Large intestine (tissue), 3 donors: ENCODE measurements around the gene TMPO. TPM values are rescaled to one million over a fixed set of nuclear protein-coding genes. Genes with fewer than 3 reads are reported as not detected.
"Not testable (repeated sequence)": the region's sequence is repeated elsewhere in the genome, so short reads cannot be mapped to it uniquely, and the experiment has no call there.

Experiments used
- DNase-seq, 2 donors: peaks; one replicate each; pipeline versions ENCODE4 v3.0.0 to v3.0.0-alpha.2; 2013
- H3K27ac ChIP-seq: one replicate; pipeline ENCODE4 v1.5.1; 2013; ENCODE audit warnings: low read length
- H3K27me3 ChIP-seq: 2 replicates; pipeline ENCODE4 v1.6.1; 2013; ENCODE audit warnings: low read length; ENCODE audit not compliant: control insufficient read depth, insufficient read depth
- H3K36me3 ChIP-seq: 2 replicates; pipeline ENCODE4 v1.6.1; 2013; ENCODE audit warnings: low read length; ENCODE audit not compliant: control insufficient read depth, insufficient read depth
- H3K4me1 ChIP-seq: one replicate; pipeline ENCODE4 v1.6.1; 2013; ENCODE audit warnings: low read length; ENCODE audit not compliant: control insufficient read depth, insufficient read depth
- H3K4me3 ChIP-seq: one replicate; pipeline ENCODE4 v1.5.1; 2013; ENCODE audit warnings: low read length
- H3K9me3 ChIP-seq: one replicate; pipeline ENCODE4 v1.6.1; 2013; ENCODE audit warnings: mild to moderate bottlenecking, low read depth, low read length, moderate library complexity; ENCODE audit not compliant: control insufficient read depth
- WGBS: methylation state at CpG from one replicate; pipeline ENCODE4 v1.1.5; 2013; ENCODE audit warnings: low lambda C conversion rate; ENCODE audit not compliant: insufficient coverage; 5-methylcytosine and 5-hydroxymethylcytosine counted together
- polyA plus RNA-seq: library from polyadenylated mRNA; unstranded; fragments of 120-200 nt; gene quantifications from one replicate; pipeline ENCODE4 v1.2.1, GENCODE V29; 2013

TMPO gene
- polyA plus RNA-seq, 1 donor: 100 TPM

- no CpG with 5 or more reads among the region's 7 CpGs for WGBS
Measured at GRCh38 chr12:98483621-98484503, 31.5 kb upstream of the TMPO start.

GRCh38 chr12:98485792-98486340 is 29.5 kb upstream of the TMPO start:
- H3K36me3 ChIP-seq: no peaks in the 10 kb centered on the region
- no peak overlapping the region for H3K4me3 ChIP-seq
- no CpG with 5 or more reads among the region's 6 CpGs for WGBS
- H3K27ac ChIP-seq: no peak overlapping the region
- H3K27me3 ChIP-seq: no peaks in the 10 kb centered on the region
- no peaks in the 10 kb centered on the region for H3K9me3 ChIP-seq
- peaks cover 13% of the 10 kb centered on the region for H3K4me1 ChIP-seq
- no peak for DNase-seq

More at GRCh38 chr12:98483621-98484503, 31.5 kb upstream of the TMPO start:
- DNase-seq: no peak
- Histone ChIP-seq H3K4me3 (no peak overlapping the region), H3K27me3 (no peaks in the 10 kb centered on the region), H3K36me3 (no peaks in the 10 kb centered on the region), H3K27ac (no peak overlapping the region), H3K9me3 (no peaks in the 10 kb centered on the region), H3K4me1 (no peaks in the 10 kb centered on the region)

- H3K36me3 ChIP-seq, H3K27ac ChIP-seq, H3K4me3 ChIP-seq, H3K27me3 ChIP-seq, H3K9me3 ChIP-seq, DNase-seq: not testable (repeated sequence)
- H3K4me1 ChIP-seq: peaks cover 20% of the 10 kb centered on the region
- no CpG with 5 or more reads among the region's 9 CpGs for WGBS
Measured at GRCh38 chr12:98488416-98488815, 27.0 kb upstream of the TMPO start.

- no peaks in the 10 kb centered on the region for H3K36me3 ChIP-seq
- peak in 1 of 2 donors; percentile 60 for DNase-seq
- H3K4me3 ChIP-seq: no peak overlapping the region
- no peak overlapping the region for H3K27ac ChIP-seq
- 11% methylated on average over 2 of the region's 3 CpGs for WGBS
- no peaks in the 10 kb centered on the region for H3K27me3 ChIP-seq
- H3K9me3 ChIP-seq: no peaks in the 10 kb centered on the region
- H3K4me1 ChIP-seq: peaks cover 20% of the 10 kb centered on the region
Measured at GRCh38 chr12:98489176-98489575, 26.2 kb upstream of the TMPO start.

GRCh38 chr12:98490501-98491453 is 24.6 kb upstream of the TMPO start:
- Histone ChIP-seq H3K9me3 (no peaks in the 10 kb centered on the region), H3K27ac (peak overlapping the region; percentile 86), H3K4me1 (peaks cover 20% of the 10 kb centered on the region), H3K27me3 (no peaks in the 10 kb centered on the region), H3K36me3 (no peaks in the 10 kb centered on the region), H3K4me3 (peak overlapping the region; percentile 7)
- peak; percentile 86 to 94 for DNase-seq
- 0% methylated on average over 3 of the region's 14 CpGs for WGBS

GRCh38 chr12:98492580-98493140 is 22.7 kb upstream of the TMPO start:
- Histone ChIP-seq H3K4me3 (no peak overlapping the region), H3K27ac (no peak overlapping the region), H3K4me1 (peaks cover 20% of the 10 kb centered on the region), H3K9me3 (no peaks in the 10 kb centered on the region), H3K27me3 (no peaks in the 10 kb centered on the region), H3K36me3 (no peaks in the 10 kb centered on the region)
- no CpG with 5 or more reads among the region's 4 CpGs for WGBS
- DNase-seq: no peak

GRCh38 chr12:98501266-98501629 is 14.1 kb upstream of the TMPO start:
- not testable (repeated sequence) for H3K36me3 ChIP-seq, DNase-seq, H3K9me3 ChIP-seq, H3K4me3 ChIP-seq, H3K27me3 ChIP-seq
- WGBS: no CpG with 5 or more reads among the region's 15 CpGs
- peaks cover 16% of the 10 kb centered on the region for H3K4me1 ChIP-seq
- peak overlapping the region; percentile 75 for H3K27ac ChIP-seq

GRCh38 chr12:98503342-98503591 is 12.1 kb upstream of the TMPO start:
- Histone ChIP-seq H3K4me3 (peak overlapping the region; percentile 64), H3K27ac (peak overlapping the region; percentile 85), H3K27me3 (no peaks in the 10 kb centered on the region), H3K4me1 (peaks cover 16% of the 10 kb centered on the region), H3K36me3 (no peaks in the 10 kb centered on the region), H3K9me3 (no peaks in the 10 kb centered on the region)
- DNase-seq: peak; percentile 92 to 93
- no CpG with 5 or more reads among the region's 16 CpGs for WGBS

- Histone ChIP-seq H3K36me3 (no peaks in the 10 kb centered on the region), H3K27ac (peak overlapping the region; percentile 85), H3K27me3 (no peaks in the 10 kb centered on the region), H3K4me3 (peak overlapping the region; percentile 64), H3K9me3 (no peaks in the 10 kb centered on the region), H3K4me1 (peaks cover 16% of the 10 kb centered on the region)
- WGBS: no CpG with 5 or more reads among the region's 43 CpGs
- peak; percentile 94 to 96 for DNase-seq
Measured at GRCh38 chr12:98503592-98504367, 11.6 kb upstream of the TMPO start.

- H3K27ac ChIP-seq: peak overlapping the region; percentile 85
- H3K4me3 ChIP-seq: peak overlapping the region; percentile 64
- H3K36me3 ChIP-seq: no peaks in the 10 kb centered on the region
- WGBS: no CpG with 5 or more reads among the region's 3 CpGs
- DNase-seq: no peak
- no peaks in the 10 kb centered on the region for H3K27me3 ChIP-seq
- H3K9me3 ChIP-seq: no peaks in the 10 kb centered on the region
- H3K4me1 ChIP-seq: peaks cover 15% of the 10 kb centered on the region
Measured at GRCh38 chr12:98504368-98504617, 11.1 kb upstream of the TMPO start.
